Neural crest cell (in vitro differentiated cells): ENCODE data around the gene GNAQ. TPM values are rescaled to one million over a fixed set of nuclear protein-coding genes. Genes with fewer than 3 reads are reported as not detected.

Source experiments
- DNase-seq: peaks from one replicate; pipeline ENCODE4 v3.0.0; 2021; ENCODE audit warnings: low read depth, mixed read lengths, low spot score
- H3K27ac Mint-ChIP-seq: one replicate; pipeline ENCODE4 v1.8.0; 2021; ENCODE audit warnings: mild to moderate bottlenecking, mixed read lengths; ENCODE audit not compliant: unreplicated experiment
- H3K27me3 Mint-ChIP-seq: 2 replicates; pipeline ENCODE4 v1.8.0; 2021; ENCODE audit warnings: low read depth, mild to moderate bottlenecking, mixed read lengths
- H3K36me3 Mint-ChIP-seq: 2 replicates; pipeline ENCODE4 v1.8.0; 2021; ENCODE audit warnings: low read depth, mild to moderate bottlenecking, mixed read lengths
- H3K4me1 Mint-ChIP-seq: 2 replicates; pipeline ENCODE4 v1.8.0; 2021; ENCODE audit warnings: mixed read lengths
- H3K4me3 Mint-ChIP-seq: one replicate; pipeline ENCODE4 v1.8.0; 2021; ENCODE audit warnings: mild to moderate bottlenecking, mixed read lengths
- H3K9me3 Mint-ChIP-seq: 2 replicates; pipeline ENCODE4 v1.8.0; 2021; ENCODE audit warnings: mixed read lengths
- CTCF ChIP-seq: fragments of 200-600 bp; sonication (generic); conservative IDR thresholded peaks from 2 replicates; pipeline ENCODE4 v1.5.0; 2021; ENCODE audit warnings: antibody characterized with exemption, mild to moderate bottlenecking
- total RNA-seq: library from RNA; stranded (reverse); gene quantifications from 2 replicates; pipeline ENCODE4 v1.2.1, GENCODE V29; 2021

The GNAQ gene
- total RNA-seq, 1 donor from 2014 or later, result 53.3 TPM

- Mint-ChIP-seq H3K9me3 (no peaks in the 10 kb centered on the region), H3K27me3 (no peaks in the 10 kb centered on the region), H3K4me1 (peaks cover 34% of the 10 kb centered on the region), H3K36me3 (peaks cover 18% of the 10 kb centered on the region), H3K4me3 (no peak overlapping the region), H3K27ac (no peak overlapping the region)
- no peak for DNase-seq
- TF ChIP-seq CTCF, result no peak
Observed at GRCh38 chr9:77974434-77974833, 57.2 kb downstream of the GNAQ start.

GRCh38 chr9:77969083-77969482, 62.5 kb downstream of the GNAQ start:
- no peak overlapping the region for H3K27ac Mint-ChIP-seq
- H3K9me3 Mint-ChIP-seq, result no peaks in the 10 kb centered on the region
- no peaks in the 10 kb centered on the region for H3K4me1 Mint-ChIP-seq
- H3K27me3 Mint-ChIP-seq, result no peaks in the 10 kb centered on the region
- no peak for DNase-seq
- H3K4me3 Mint-ChIP-seq, result no peak overlapping the region
- TF ChIP-seq CTCF, result no peak
- peaks cover 20% of the 10 kb centered on the region for H3K36me3 Mint-ChIP-seq

- TF ChIP-seq CTCF, result no peak
- DNase-seq, result no peak
- Mint-ChIP-seq H3K4me3 (no peak overlapping the region), H3K27me3 (no peaks in the 10 kb centered on the region), H3K9me3 (no peaks in the 10 kb centered on the region), H3K27ac (no peak overlapping the region), H3K4me1 (peaks cover under 1% of the 10 kb centered on the region), H3K36me3 (peaks cover 20% of the 10 kb centered on the region)
Observed at GRCh38 chr9:77968506-77968905, 63.1 kb downstream of the GNAQ start.

- no peak for DNase-seq
- no peak overlapping the region for H3K4me3 Mint-ChIP-seq
- H3K27ac Mint-ChIP-seq, result no peak overlapping the region
- peaks cover 14% of the 10 kb centered on the region for H3K4me1 Mint-ChIP-seq
- TF ChIP-seq CTCF, result no peak
- peaks cover 27% of the 10 kb centered on the region for H3K36me3 Mint-ChIP-seq
- H3K9me3 Mint-ChIP-seq, result peaks cover 7% of the 10 kb centered on the region
- no peaks in the 10 kb centered on the region for H3K27me3 Mint-ChIP-seq
Observed at GRCh38 chr9:77966718-77967117, 64.9 kb downstream of the GNAQ start.

GRCh38 chr9:77965445-77966123, 66.0 kb downstream of the GNAQ start:
- Mint-ChIP-seq H3K9me3 (peaks cover 7% of the 10 kb centered on the region), H3K27me3 (no peaks in the 10 kb centered on the region), H3K27ac (no peak overlapping the region), H3K4me3 (no peak overlapping the region), H3K36me3 (peaks cover 18% of the 10 kb centered on the region), H3K4me1 (peaks cover 24% of the 10 kb centered on the region)
- no peak for DNase-seq
- TF ChIP-seq CTCF, result no peak
